Measurements from ENCODE around the gene SMYD3. TPM values are rescaled to one million over a fixed set of nuclear protein-coding genes. Genes with fewer than 3 reads are reported as not detected.

The SMYD3 gene
- total and polyA plus RNA-seq, 9 donors, result 10.8 to 24.0 (median 13.7) TPM

- H3K36me3 ChIP-seq, result no peaks in the 10 kb centered on the region
- H3K4me1 ChIP-seq (ENCODE audit: insufficient read depth), result no peaks in the 10 kb centered on the region
- H3K27ac ChIP-seq, result no peak overlapping the region
- peaks cover 2% of the 10 kb centered on the region for H3K27me3 ChIP-seq
- intact Hi-C loops (cut with DNase I), result no loop called here
- H3K4me3 ChIP-seq, result no peak overlapping the region
- TF ChIP-seq EP300 (IDR thresholded peaks at IDR 0.05) (no peak), POLR2A (IDR thresholded peaks at IDR 0.05) (no peak)
- TF ChIP-seq, protein P1, sequence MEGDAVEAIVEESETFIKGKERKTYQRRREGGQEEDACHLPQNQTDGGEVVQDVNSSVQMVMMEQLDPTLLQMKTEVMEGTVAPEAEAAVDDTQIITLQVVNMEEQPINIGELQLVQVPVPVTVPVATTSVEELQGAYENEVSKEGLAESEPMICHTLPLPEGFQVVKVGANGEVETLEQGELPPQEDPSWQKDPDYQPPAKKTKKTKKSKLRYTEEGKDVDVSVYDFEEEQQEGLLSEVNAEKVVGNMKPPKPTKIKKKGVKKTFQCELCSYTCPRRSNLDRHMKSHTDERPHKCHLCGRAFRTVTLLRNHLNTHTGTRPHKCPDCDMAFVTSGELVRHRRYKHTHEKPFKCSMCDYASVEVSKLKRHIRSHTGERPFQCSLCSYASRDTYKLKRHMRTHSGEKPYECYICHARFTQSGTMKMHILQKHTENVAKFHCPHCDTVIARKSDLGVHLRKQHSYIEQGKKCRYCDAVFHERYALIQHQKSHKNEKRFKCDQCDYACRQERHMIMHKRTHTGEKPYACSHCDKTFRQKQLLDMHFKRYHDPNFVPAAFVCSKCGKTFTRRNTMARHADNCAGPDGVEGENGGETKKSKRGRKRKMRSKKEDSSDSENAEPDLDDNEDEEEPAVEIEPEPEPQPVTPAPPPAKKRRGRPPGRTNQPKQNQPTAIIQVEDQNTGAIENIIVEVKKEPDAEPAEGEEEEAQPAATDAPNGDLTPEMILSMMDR (IDR thresholded peaks at IDR 0.05), result no peak
- H3K9me3 ChIP-seq, result no peaks in the 10 kb centered on the region
- no peak for DNase-seq
Measured at GRCh38 chr1:246216906-246217305, 290.2 kb downstream of the SMYD3 start.

DNA sequence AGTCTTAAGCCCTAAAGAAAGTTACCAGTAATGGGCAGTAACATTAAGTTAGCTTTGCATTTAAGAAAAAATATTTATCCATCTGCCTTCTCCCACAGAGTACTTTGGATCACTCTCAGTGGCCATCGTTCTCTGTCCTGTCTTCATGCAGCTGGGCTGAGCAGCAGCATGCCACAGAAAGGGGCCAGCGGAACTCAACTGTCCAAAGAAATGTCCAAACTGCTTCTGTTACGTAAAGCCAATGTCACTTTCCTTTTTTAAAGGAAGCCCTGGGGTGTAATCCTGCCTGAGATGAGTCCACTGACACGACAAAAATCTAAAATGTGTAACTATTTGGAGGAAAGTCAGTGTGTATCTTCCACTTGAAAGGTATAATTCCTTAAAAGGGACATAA lies 291.6 kb downstream of the SMYD3 start:
- no peak for TF ChIP-seq EP300 (IDR thresholded peaks at IDR 0.05)
- TF ChIP-seq, protein P1 (IDR thresholded peaks at IDR 0.05), result no peak
- TF ChIP-seq POLR2A (IDR thresholded peaks at IDR 0.05), result no peak
- no peaks in the 10 kb centered on the region for H3K9me3 ChIP-seq
- WGBS, 3 donors, result 49 to 95% (median 66%) methylated on average over 4 of the region's 4 CpGs
- no peak overlapping the region for H3K27ac ChIP-seq
- no peaks in the 10 kb centered on the region for H3K36me3 ChIP-seq
- peaks cover 2% of the 10 kb centered on the region for H3K27me3 ChIP-seq
- no peak for DNase-seq
- no peaks in the 10 kb centered on the region for H3K4me1 ChIP-seq (ENCODE audit: insufficient read depth)
- no peak overlapping the region for H3K4me3 ChIP-seq
- intact Hi-C loops (cut with DNase I), result no loop called here

DNA sequence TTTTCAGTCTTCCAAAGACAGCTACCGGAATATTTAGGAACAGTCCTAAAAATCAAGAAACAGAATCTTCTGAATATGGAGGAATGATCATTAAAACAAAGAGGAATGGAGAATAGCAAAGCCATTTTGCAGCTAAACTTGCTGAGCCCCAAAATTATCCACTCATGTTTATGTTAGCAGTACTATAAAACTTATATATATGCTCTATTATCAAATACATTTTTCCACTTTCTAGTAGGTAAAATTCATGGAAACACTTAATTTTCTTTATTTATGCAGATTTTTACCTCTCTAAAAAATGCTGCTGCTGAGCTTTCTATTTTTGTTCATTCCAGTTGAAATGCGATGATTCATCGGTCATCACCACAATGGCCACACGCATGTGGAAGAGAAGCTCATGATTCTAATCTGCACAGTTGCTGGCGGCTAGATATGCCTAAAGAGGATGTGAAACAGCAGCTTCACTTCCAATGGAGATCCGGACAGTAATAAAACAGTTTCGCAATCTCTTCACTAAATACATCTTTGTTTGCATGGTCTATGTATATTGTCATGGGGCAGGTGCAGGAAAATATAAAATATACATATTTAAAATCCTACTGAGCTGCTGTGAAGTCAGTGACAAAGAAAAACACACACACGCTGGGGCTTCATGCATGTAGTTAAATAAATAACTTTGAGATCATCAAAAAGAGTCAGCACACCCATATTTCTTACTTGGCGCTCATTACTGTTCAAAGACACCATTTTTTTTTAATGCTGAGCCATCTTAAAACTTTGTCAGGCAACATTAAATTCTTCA lies 292.2 kb downstream of the SMYD3 start:
- 87 to 91% (median 87%) methylated on average over 9 of the region's 9 CpGs for WGBS, 3 donors
- Histone ChIP-seq H3K4me1 (ENCODE audit: insufficient read depth) (no peaks in the 10 kb centered on the region), H3K4me3 (no peak overlapping the region), H3K27ac (no peak overlapping the region), H3K36me3 (no peaks in the 10 kb centered on the region), H3K27me3 (peaks cover 2% of the 10 kb centered on the region), H3K9me3 (no peaks in the 10 kb centered on the region)
- TF ChIP-seq EP300 (IDR thresholded peaks at IDR 0.05) (no peak), POLR2A (IDR thresholded peaks at IDR 0.05) (no peak)
- TF ChIP-seq, protein P1 (IDR thresholded peaks at IDR 0.05), result no peak
- intact Hi-C loops (cut with DNase I), result no loop called here
- DNase-seq, result no peak

GRCh38 chr1:246213947-246214346 lies 293.1 kb downstream of the SMYD3 start:
- TF ChIP-seq POLR2A (IDR thresholded peaks at IDR 0.05) (no peak), EP300 (IDR thresholded peaks at IDR 0.05) (no peak)
- TF ChIP-seq, protein P1 (IDR thresholded peaks at IDR 0.05), result no peak
- no peak overlapping the region for H3K4me3 ChIP-seq
- no peak for DNase-seq
- no peaks in the 10 kb centered on the region for H3K9me3 ChIP-seq
- no peak overlapping the region for H3K27ac ChIP-seq
- H3K36me3 ChIP-seq, result no peaks in the 10 kb centered on the region
- intact Hi-C loops (cut with DNase I), result no loop called here
- H3K4me1 ChIP-seq (ENCODE audit: insufficient read depth), result no peaks in the 10 kb centered on the region
- WGBS, 3 donors, result 94 to 100% (median 100%) methylated on average over 1 of the region's 1 CpG
- H3K27me3 ChIP-seq, result peaks cover 2% of the 10 kb centered on the region
